Measurements from ENCODE around the gene SH2D3C. TPM values are rescaled to one million over a fixed set of nuclear protein-coding genes. Genes with fewer than 3 reads are reported as not detected.

Gene SH2D3C
- 10 to 100 TPM; 23.9 to 29.1 TPM for total RNA-seq

- no peaks in the 10 kb centered on the region for H3K9me3 Mint-ChIP-seq
- peak within 1 kb of the TSS; percentile 88 to 91 for H3K27ac Mint-ChIP-seq
- peak within 1 kb of the TSS; percentile 98 for H3K4me3 Mint-ChIP-seq
- H3K27me3 Mint-ChIP-seq = no peaks in the 10 kb centered on the region
- ATAC-seq = peak; percentile 20 to 36
- DNase-seq (ENCODE audit: low spot score) = no peak
- H3K4me1 Mint-ChIP-seq (ENCODE audit: low read depth in 2 of 2) = peaks cover 51 to 55% of the 10 kb centered on the region in 2 donors
- peaks cover 4% of the 10 kb centered on the region for H3K36me3 Mint-ChIP-seq
Measured at GRCh38 chr9:127778280-127779135, at the start of gene SH2D3C. Gene SH2D3C, minus strand, starts transcription at chr9:127778666. Its CDS starts 39 bp downstream, at chr9:127778627.

GRCh38 chr9:127826253-127826913 lies 47.9 kb upstream of the SH2D3C start:
- H3K27ac Mint-ChIP-seq = no peak overlapping the region
- no peaks in the 10 kb centered on the region for H3K9me3 Mint-ChIP-seq
- peaks cover 0 to 11% of the 10 kb centered on the region in 2 donors for H3K4me1 Mint-ChIP-seq (ENCODE audit: low read depth in 2 of 2)
- no peaks in the 10 kb centered on the region for H3K36me3 Mint-ChIP-seq
- ATAC-seq (no peak), DNase-seq (ENCODE audit: low spot score) (no peak)
- no peaks in the 10 kb centered on the region for H3K27me3 Mint-ChIP-seq
- no peak overlapping the region for H3K4me3 Mint-ChIP-seq

GRCh38 chr9:127825319-127826051 lies 47.0 kb upstream of the SH2D3C start:
- H3K27me3 Mint-ChIP-seq = no peaks in the 10 kb centered on the region
- ATAC-seq (peak in 1 of 2 donors; percentile 21), DNase-seq (ENCODE audit: low spot score) (no peak)
- H3K4me3 Mint-ChIP-seq = no peak overlapping the region
- H3K36me3 Mint-ChIP-seq = no peaks in the 10 kb centered on the region
- no peaks in the 10 kb centered on the region for H3K9me3 Mint-ChIP-seq
- no peak overlapping the region for H3K27ac Mint-ChIP-seq
- H3K4me1 Mint-ChIP-seq (ENCODE audit: low read depth in 2 of 2) = peaks cover 0 to 11% of the 10 kb centered on the region in 2 donors

- peaks cover 0 to 4% of the 10 kb centered on the region in 2 donors for H3K4me1 Mint-ChIP-seq (ENCODE audit: low read depth in 2 of 2)
- no peak for ATAC-seq
- H3K27me3 Mint-ChIP-seq = no peaks in the 10 kb centered on the region
Measured at GRCh38 chr9:127822108-127822507, 43.6 kb upstream of the SH2D3C start.

GRCh38 chr9:127818574-127818973 lies 40.1 kb upstream of the SH2D3C start:
- ATAC-seq (peak in 1 of 2 donors; percentile 30), DNase-seq (ENCODE audit: low spot score) (peak; percentile 53)
- no peaks in the 10 kb centered on the region for H3K9me3 Mint-ChIP-seq
- H3K4me1 Mint-ChIP-seq (ENCODE audit: low read depth in 2 of 2) = no peaks in the 10 kb centered on the region
- no peak overlapping the region for H3K4me3 Mint-ChIP-seq
- H3K27ac Mint-ChIP-seq = no peak overlapping the region
- no peaks in the 10 kb centered on the region for H3K36me3 Mint-ChIP-seq
- H3K27me3 Mint-ChIP-seq = no peaks in the 10 kb centered on the region

More at GRCh38 chr9:127822108-127822507, 43.6 kb upstream of the SH2D3C start:
- Mint-ChIP-seq H3K36me3 (no peaks in the 10 kb centered on the region), H3K27ac (no peak overlapping the region), H3K9me3 (no peaks in the 10 kb centered on the region), H3K4me3 (no peak overlapping the region)
- peak; percentile 6 for DNase-seq (ENCODE audit: low spot score)

GRCh38 chr9:127817881-127818434 lies 39.5 kb upstream of the SH2D3C start:
- Mint-ChIP-seq H3K4me1 (ENCODE audit: low read depth in 2 of 2) (no peaks in the 10 kb centered on the region), H3K27ac (peak overlapping the region in 1 of 2 donors; percentile 41), H3K27me3 (no peaks in the 10 kb centered on the region), H3K4me3 (no peak overlapping the region), H3K9me3 (no peaks in the 10 kb centered on the region), H3K36me3 (no peaks in the 10 kb centered on the region)
- DNase-seq (ENCODE audit: low spot score) = peak; percentile 56
- ATAC-seq = no peak

GRCh38 chr9:127816728-127817127 lies 38.3 kb upstream of the SH2D3C start:
- Mint-ChIP-seq H3K4me1 (ENCODE audit: low read depth in 2 of 2) (no peaks in the 10 kb centered on the region), H3K4me3 (no peak overlapping the region), H3K9me3 (no peaks in the 10 kb centered on the region), H3K36me3 (no peaks in the 10 kb centered on the region), H3K27me3 (no peaks in the 10 kb centered on the region), H3K27ac (peak overlapping the region in 1 of 2 donors; percentile 41)
- peak; percentile 55 for DNase-seq (ENCODE audit: low spot score)
- peak in 1 of 2 donors; percentile 7 for ATAC-seq

- ATAC-seq (no peak), DNase-seq (ENCODE audit: low spot score) (no peak)
- no peak overlapping the region for H3K27ac Mint-ChIP-seq
- no peaks in the 10 kb centered on the region for H3K4me1 Mint-ChIP-seq (ENCODE audit: low read depth in 2 of 2)
- H3K27me3 Mint-ChIP-seq = no peaks in the 10 kb centered on the region
- no peaks in the 10 kb centered on the region for H3K9me3 Mint-ChIP-seq
- no peaks in the 10 kb centered on the region for H3K36me3 Mint-ChIP-seq
- no peak overlapping the region for H3K4me3 Mint-ChIP-seq
Measured at GRCh38 chr9:127816362-127816725, 37.9 kb upstream of the SH2D3C start.

- DNase-seq (ENCODE audit: low spot score) (peak; percentile 55), ATAC-seq (peak in 1 of 2 donors; percentile 2)
- no peak overlapping the region for H3K4me3 Mint-ChIP-seq
- no peaks in the 10 kb centered on the region for H3K36me3 Mint-ChIP-seq
- H3K27me3 Mint-ChIP-seq = no peaks in the 10 kb centered on the region
- H3K27ac Mint-ChIP-seq = no peak overlapping the region
- no peaks in the 10 kb centered on the region for H3K4me1 Mint-ChIP-seq (ENCODE audit: low read depth in 2 of 2)
- H3K9me3 Mint-ChIP-seq = no peaks in the 10 kb centered on the region
Measured at GRCh38 chr9:127815512-127816361, 37.3 kb upstream of the SH2D3C start.

- Mint-ChIP-seq H3K36me3 (no peaks in the 10 kb centered on the region), H3K9me3 (no peaks in the 10 kb centered on the region), H3K4me1 (ENCODE audit: low read depth in 2 of 2) (no peaks in the 10 kb centered on the region), H3K27me3 (no peaks in the 10 kb centered on the region), H3K27ac (no peak overlapping the region), H3K4me3 (no peak overlapping the region)
- DNase-seq (ENCODE audit: low spot score) (peak; percentile 10), ATAC-seq (no peak)
Measured at GRCh38 chr9:127814619-127815511, 36.4 kb upstream of the SH2D3C start.

- DNase-seq (ENCODE audit: low spot score) = peak; percentile 34
- Mint-ChIP-seq H3K9me3 (no peaks in the 10 kb centered on the region), H3K27me3 (no peaks in the 10 kb centered on the region), H3K4me1 (ENCODE audit: low read depth in 2 of 2) (no peaks in the 10 kb centered on the region), H3K36me3 (no peaks in the 10 kb centered on the region), H3K27ac (no peak overlapping the region), H3K4me3 (no peak overlapping the region)
- no peak for ATAC-seq
Measured at GRCh38 chr9:127813686-127814226, 35.3 kb upstream of the SH2D3C start.
